PC-9 (cell line): ENCODE data around the gene SLC37A2. TPM values are rescaled to one million over a fixed set of nuclear protein-coding genes. Genes with fewer than 3 reads are reported as not detected.

ENCODE experiments used
- BruUV-seq: library from RNA; stranded (reverse); fragments of 400-500 nt; replicated peaks from 2 replicates; lab custom pipeline; 2021; lab: Mats Ljungman, UMichigan
- CTCF ChIA-PET: fragments of 300-600 bp; sonication (Branson Sonifier 250); formaldehyde crosslinking; loops from one replicate; lab custom pipeline; 2022; ENCODE audit warnings: antibody characterized with exemption; lab: Charles Lee
- POLR2A ChIA-PET: fragments of 300-600 bp; sonication (Branson Sonifier 250); formaldehyde crosslinking; loops from one replicate; lab custom pipeline; 2022; ENCODE audit warnings: antibody characterized with exemption; ENCODE audit not compliant: unreplicated experiment; lab: Charles Lee
- DNase-seq, 2 experiments: peaks; one replicate each; pipeline versions ENCODE4 v3.0.0 to v3.0.0-alpha.2; 2015 to 2022; ENCODE audit warnings: mixed read lengths in 1 of 2
- H2AFZ ChIP-seq: fragments of 200-600 bp; sonication (generic); 2 replicates; pipeline ENCODE4 v1.8.1; 2017; ENCODE audit warnings: antibody characterized with exemption
- H3F3A ChIP-seq: fragments of 200-600 bp; sonication (generic); 2 replicates; pipeline ENCODE4 v1.8.1; 2017; ENCODE audit warnings: antibody characterized with exemption, mild to moderate bottlenecking, low read depth; ENCODE audit not compliant: insufficient read depth
- H3K27ac ChIP-seq: fragments of 200-600 bp; sonication (generic); 2 replicates; pipeline ENCODE4 v1.6.1; 2016; ENCODE audit warnings: mixed run types
- H3K27me3 ChIP-seq: fragments of 200-600 bp; sonication (generic); 2 replicates; pipeline ENCODE4 v1.6.1; 2016; ENCODE audit warnings: low read depth, mixed run types; ENCODE audit not compliant: insufficient read depth
- H3K36me3 ChIP-seq: fragments of 200-600 bp; sonication (generic); 2 replicates; pipeline ENCODE4 v1.6.1; 2016; ENCODE audit warnings: low read depth, mixed run types
- H3K4me1 ChIP-seq: fragments of 200-600 bp; sonication (generic); replicated peaks from 2 replicates; pipeline ENCODE4 v1.6.1; 2016; ENCODE audit warnings: mixed run types; ENCODE audit not compliant: insufficient read depth
- H3K4me2 ChIP-seq: fragments of 200-600 bp; sonication (generic); 2 replicates; pipeline ENCODE4 v1.6.1; 2017; ENCODE audit warnings: mixed run types
- H3K4me3 ChIP-seq: fragments of 200-600 bp; sonication (generic); 2 replicates; pipeline ENCODE4 v1.6.1; 2016; ENCODE audit warnings: mixed run types
- H3K79me2 ChIP-seq: fragments of 200-600 bp; sonication (generic); 2 replicates; pipeline ENCODE4 v1.6.1; 2017; ENCODE audit warnings: low read depth, mixed run types
- H3K9me2 ChIP-seq: fragments of 200-600 bp; sonication (generic); 2 replicates; pipeline ENCODE4 v1.8.1; 2017; ENCODE audit warnings: mild to moderate bottlenecking; ENCODE audit not compliant: insufficient read depth
- H3K9me3 ChIP-seq: fragments of 200-600 bp; sonication (generic); 2 replicates; pipeline ENCODE4 v1.8.1; 2016; ENCODE audit warnings: low read depth; ENCODE audit not compliant: insufficient read depth
- H4K20me1 ChIP-seq: fragments of 200-600 bp; sonication (generic); 2 replicates; pipeline ENCODE4 v1.8.1; 2017; ENCODE audit not compliant: insufficient read depth
- CTCF ChIP-seq: fragments of 200-600 bp; sonication (generic); conservative IDR thresholded peaks from 2 replicates; pipeline ENCODE4 v1.6.1; 2017; ENCODE audit warnings: mixed run types, antibody characterized with exemption, mild to moderate bottlenecking, moderate library complexity
- EZH2 ChIP-seq: fragments of 200-600 bp; sonication (generic); IDR thresholded peaks from 2 replicates; pipeline ENCODE4 v1.8.0; 2017; ENCODE audit warnings: antibody characterized with exemption, low read depth
- intact Hi-C: fragments of 100-400 bp; cut with micrococcal nuclease; formaldehyde crosslinking; loops from one replicate; pipeline ENCODE4 v1.10.0; 2022; ENCODE audit not compliant: unreplicated experiment
- total RNA-seq: library from RNA; stranded (reverse); gene quantifications from 2 replicates; pipeline ENCODE4 v1.2.3, GENCODE V29; 2021

Gene SLC37A2
- total RNA-seq, 1 experiment from 2014 or later: 24.0 TPM

GRCh38 chr11:125110506-125110905, 47.4 kb downstream of the SLC37A2 start:
- no peaks in the 10 kb centered on the region for H4K20me1 ChIP-seq
- POLR2A ChIA-PET: interaction anchor here (0.6 to 1.0 kb wide), 3 partner anchors 10 to 1022 kb away, joined by 3 to 9 read pairs (median 5); no protein-coding TSS in a partner anchor
- H3F3A ChIP-seq: peaks cover 9% of the 10 kb centered on the region; the same call in 1 of the 2 replicates
- TF ChIP-seq EZH2 (no peak), CTCF (no peak)
- peaks cover 12% of the 10 kb centered on the region; the same call in 1 of the 2 replicates for H3K79me2 ChIP-seq
- intact Hi-C loops: loop anchor here (2.0 kb wide), 2 partner anchors 20 to 32 kb away; no protein-coding TSS in a partner anchor
- H3K9me3 ChIP-seq: no peaks in the 10 kb centered on the region; the same call in 1 of the 2 replicates
- H3K36me3 ChIP-seq: no peaks in the 10 kb centered on the region
- no peak for DNase-seq
- CTCF ChIA-PET: interaction anchor here (0.6 kb wide), 1 partner anchor 9 kb away, joined by 4 read pairs; no protein-coding TSS in a partner anchor
- H3K27ac ChIP-seq: no peak overlapping the region
- peaks cover 12% of the 10 kb centered on the region; the same call in 1 of the 2 replicates for H3K4me1 ChIP-seq
- H2AFZ ChIP-seq: peak overlapping the region; percentile 97; the same call in 1 of the 2 replicates
- H3K9me2 ChIP-seq: no peaks in the 10 kb centered on the region
- peak overlapping the region; percentile 85 for H3K4me2 ChIP-seq
- no peaks in the 10 kb centered on the region for H3K27me3 ChIP-seq
- peak overlapping the region; percentile 89 for H3K4me3 ChIP-seq
- no TSS peak for BruUV-seq

- Histone ChIP-seq H3F3A (peaks cover 9% of the 10 kb centered on the region; the same call in 1 of the 2 replicates), H3K27me3 (no peaks in the 10 kb centered on the region), H3K9me2 (no peaks in the 10 kb centered on the region), H3K79me2 (peaks cover 12% of the 10 kb centered on the region; the same call in 1 of the 2 replicates), H3K4me2 (peak overlapping the region; percentile 85), H3K4me1 (peaks cover 12% of the 10 kb centered on the region; the same call in 1 of the 2 replicates), H3K36me3 (no peaks in the 10 kb centered on the region), H3K9me3 (no peaks in the 10 kb centered on the region; the same call in 1 of the 2 replicates), H2AFZ (peak overlapping the region; percentile 97), H3K4me3 (peak overlapping the region; percentile 89), H4K20me1 (no peaks in the 10 kb centered on the region), H3K27ac (peak overlapping the region; percentile 41)
- DNase-seq: no peak
- BruUV-seq: TSS peak; percentile 75
- intact Hi-C loops: loop anchor here (1.0 to 2.0 kb wide), 3 partner anchors 20 to 157 kb away; partner anchors contain the start of gene CCDC15
- ChIA-PET POLR2A (interaction anchor here (0.6 to 1.1 kb wide), 5 partner anchors 11 to 1021 kb away, joined by 3 to 11 read pairs (median 5); no protein-coding TSS in a partner anchor), CTCF (interaction anchor here (0.6 to 1.0 kb wide), 2 partner anchors 9 to 13 kb away, joined by 3 to 4 read pairs; no protein-coding TSS in a partner anchor)
- TF ChIP-seq EZH2 (no peak), CTCF (no peak)
These were observed 47.9 kb downstream of the SLC37A2 start for GRCh38 chr11:125111001-125111342.

- POLR2A ChIA-PET: interaction anchor here (0.6 to 1.1 kb wide), 6 partner anchors 21 to 158 kb away, joined by 4 to 11 read pairs (median 4); partner anchors contain the start of gene CCDC15
- peak; percentile 95 to 98 for DNase-seq
- intact Hi-C loops: loop anchor here (1.0 to 2.0 kb wide), 3 partner anchors 21 to 157 kb away; partner anchors contain the start of gene CCDC15
These were observed 48.5 kb downstream of the SLC37A2 start, which contains the start of gene TMEM218 for GRCh38 chr11:125111343-125112207. Gene TMEM218, minus strand, starts transcription at chr11:125111626. Its CDS starts 9,385 bp downstream, at chr11:125102241.

More at GRCh38 chr11:125111343-125112207, 48.5 kb downstream of the SLC37A2 start, which contains the start of gene TMEM218:
- Histone ChIP-seq H3F3A (peaks cover 9% of the 10 kb centered on the region; the same call in 1 of the 2 replicates), H3K4me3 (peak within 1 kb of the TSS; percentile 89), H3K27me3 (no peaks in the 10 kb centered on the region), H3K36me3 (no peaks in the 10 kb centered on the region), H3K4me1 (peaks cover 12% of the 10 kb centered on the region; the same call in 1 of the 2 replicates), H3K79me2 (peaks cover 12% of the 10 kb centered on the region; the same call in 1 of the 2 replicates), H2AFZ (peak within 1 kb of the TSS; percentile 97), H3K27ac (peak within 1 kb of the TSS; percentile 41), H4K20me1 (no peaks in the 10 kb centered on the region), H3K4me2 (peak within 1 kb of the TSS; percentile 85), H3K9me3 (no peaks in the 10 kb centered on the region; the same call in 1 of the 2 replicates), H3K9me2 (no peaks in the 10 kb centered on the region)
- no TSS peak for BruUV-seq
- CTCF ChIA-PET: interaction anchor here (1.0 kb wide), 1 partner anchor 13 kb away, joined by 3 read pairs; no protein-coding TSS in a partner anchor
- TF ChIP-seq EZH2 (no peak), CTCF (no peak)
